ENCODE results near the gene C1orf105. TPM values are rescaled to one million over a fixed set of nuclear protein-coding genes. Genes with fewer than 3 reads are reported as not detected.

C1orf105 gene
- total and polyA plus RNA-seq, 2 experiments from 2014 or later = not detected

DNA sequence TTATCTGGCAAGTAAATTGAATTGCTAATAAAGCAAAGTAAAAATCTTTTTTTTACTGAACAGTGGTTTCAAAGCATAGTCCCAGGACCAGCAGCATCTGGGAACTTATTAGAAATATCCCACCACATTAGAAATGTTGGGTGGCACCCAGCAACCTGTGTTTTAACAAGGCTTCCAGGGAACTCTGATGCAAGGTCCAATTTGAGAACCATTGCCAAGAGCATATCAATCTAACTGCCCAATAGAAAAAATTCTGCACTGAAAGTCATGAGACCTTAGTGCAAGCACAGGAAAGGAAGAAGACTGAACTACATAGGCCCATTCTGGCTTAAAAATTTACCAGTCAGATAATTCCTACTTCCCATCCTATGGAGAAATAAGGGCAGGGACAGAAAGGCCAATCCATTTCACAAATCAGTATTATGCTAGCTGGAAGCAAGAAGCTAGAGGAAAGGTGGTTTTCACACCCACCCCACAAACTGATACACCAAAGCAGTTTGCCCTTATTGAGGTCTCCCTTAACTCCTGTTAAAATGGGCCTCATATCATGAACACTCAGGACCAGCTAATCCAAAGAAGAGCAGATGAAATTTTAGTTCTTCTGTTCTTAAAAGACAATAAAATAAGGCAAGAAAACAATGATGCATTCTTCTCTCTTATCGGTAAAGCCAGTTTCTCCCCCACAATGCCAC, 17.5 kb upstream of the C1orf105 start:
- H4K20me1 ChIP-seq (replicated peaks; ENCODE audit: insufficient read depth) = no peaks in the 10 kb centered on the region
- H3K36me3 Mint-ChIP-seq (ENCODE audit: low read depth) = no peaks in the 10 kb centered on the region
- H3K27me3 ChIP-seq (ENCODE audit: insufficient read depth) = no peaks in the 10 kb centered on the region
- H3K4me1 ChIP-seq (ENCODE audit: insufficient read depth) = peaks cover 16% of the 10 kb centered on the region; the same call in 1 of the 2 replicates
- no peak overlapping the region for H3K4me3 ChIP-seq
- DNase-seq (ENCODE audit: low spot score) = no peak
- no peaks in the 10 kb centered on the region for H3K36me3 ChIP-seq (ENCODE audit: insufficient read depth)
- no peaks in the 10 kb centered on the region for H3K27me3 Mint-ChIP-seq (ENCODE audit: insufficient read depth, low read depth, poor library complexity)
- TF ChIP-seq CREB1 (CRISPR knock-in tag; IDR thresholded peaks at IDR 0.05; ENCODE audit: low read depth) = no peak
- TF ChIP-seq, protein P1, sequence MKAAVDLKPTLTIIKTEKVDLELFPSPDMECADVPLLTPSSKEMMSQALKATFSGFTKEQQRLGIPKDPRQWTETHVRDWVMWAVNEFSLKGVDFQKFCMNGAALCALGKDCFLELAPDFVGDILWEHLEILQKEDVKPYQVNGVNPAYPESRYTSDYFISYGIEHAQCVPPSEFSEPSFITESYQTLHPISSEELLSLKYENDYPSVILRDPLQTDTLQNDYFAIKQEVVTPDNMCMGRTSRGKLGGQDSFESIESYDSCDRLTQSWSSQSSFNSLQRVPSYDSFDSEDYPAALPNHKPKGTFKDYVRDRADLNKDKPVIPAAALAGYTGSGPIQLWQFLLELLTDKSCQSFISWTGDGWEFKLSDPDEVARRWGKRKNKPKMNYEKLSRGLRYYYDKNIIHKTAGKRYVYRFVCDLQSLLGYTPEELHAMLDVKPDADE (IDR thresholded peaks at IDR 0.05) = no peak
- TF ChIP-seq, protein P2, sequence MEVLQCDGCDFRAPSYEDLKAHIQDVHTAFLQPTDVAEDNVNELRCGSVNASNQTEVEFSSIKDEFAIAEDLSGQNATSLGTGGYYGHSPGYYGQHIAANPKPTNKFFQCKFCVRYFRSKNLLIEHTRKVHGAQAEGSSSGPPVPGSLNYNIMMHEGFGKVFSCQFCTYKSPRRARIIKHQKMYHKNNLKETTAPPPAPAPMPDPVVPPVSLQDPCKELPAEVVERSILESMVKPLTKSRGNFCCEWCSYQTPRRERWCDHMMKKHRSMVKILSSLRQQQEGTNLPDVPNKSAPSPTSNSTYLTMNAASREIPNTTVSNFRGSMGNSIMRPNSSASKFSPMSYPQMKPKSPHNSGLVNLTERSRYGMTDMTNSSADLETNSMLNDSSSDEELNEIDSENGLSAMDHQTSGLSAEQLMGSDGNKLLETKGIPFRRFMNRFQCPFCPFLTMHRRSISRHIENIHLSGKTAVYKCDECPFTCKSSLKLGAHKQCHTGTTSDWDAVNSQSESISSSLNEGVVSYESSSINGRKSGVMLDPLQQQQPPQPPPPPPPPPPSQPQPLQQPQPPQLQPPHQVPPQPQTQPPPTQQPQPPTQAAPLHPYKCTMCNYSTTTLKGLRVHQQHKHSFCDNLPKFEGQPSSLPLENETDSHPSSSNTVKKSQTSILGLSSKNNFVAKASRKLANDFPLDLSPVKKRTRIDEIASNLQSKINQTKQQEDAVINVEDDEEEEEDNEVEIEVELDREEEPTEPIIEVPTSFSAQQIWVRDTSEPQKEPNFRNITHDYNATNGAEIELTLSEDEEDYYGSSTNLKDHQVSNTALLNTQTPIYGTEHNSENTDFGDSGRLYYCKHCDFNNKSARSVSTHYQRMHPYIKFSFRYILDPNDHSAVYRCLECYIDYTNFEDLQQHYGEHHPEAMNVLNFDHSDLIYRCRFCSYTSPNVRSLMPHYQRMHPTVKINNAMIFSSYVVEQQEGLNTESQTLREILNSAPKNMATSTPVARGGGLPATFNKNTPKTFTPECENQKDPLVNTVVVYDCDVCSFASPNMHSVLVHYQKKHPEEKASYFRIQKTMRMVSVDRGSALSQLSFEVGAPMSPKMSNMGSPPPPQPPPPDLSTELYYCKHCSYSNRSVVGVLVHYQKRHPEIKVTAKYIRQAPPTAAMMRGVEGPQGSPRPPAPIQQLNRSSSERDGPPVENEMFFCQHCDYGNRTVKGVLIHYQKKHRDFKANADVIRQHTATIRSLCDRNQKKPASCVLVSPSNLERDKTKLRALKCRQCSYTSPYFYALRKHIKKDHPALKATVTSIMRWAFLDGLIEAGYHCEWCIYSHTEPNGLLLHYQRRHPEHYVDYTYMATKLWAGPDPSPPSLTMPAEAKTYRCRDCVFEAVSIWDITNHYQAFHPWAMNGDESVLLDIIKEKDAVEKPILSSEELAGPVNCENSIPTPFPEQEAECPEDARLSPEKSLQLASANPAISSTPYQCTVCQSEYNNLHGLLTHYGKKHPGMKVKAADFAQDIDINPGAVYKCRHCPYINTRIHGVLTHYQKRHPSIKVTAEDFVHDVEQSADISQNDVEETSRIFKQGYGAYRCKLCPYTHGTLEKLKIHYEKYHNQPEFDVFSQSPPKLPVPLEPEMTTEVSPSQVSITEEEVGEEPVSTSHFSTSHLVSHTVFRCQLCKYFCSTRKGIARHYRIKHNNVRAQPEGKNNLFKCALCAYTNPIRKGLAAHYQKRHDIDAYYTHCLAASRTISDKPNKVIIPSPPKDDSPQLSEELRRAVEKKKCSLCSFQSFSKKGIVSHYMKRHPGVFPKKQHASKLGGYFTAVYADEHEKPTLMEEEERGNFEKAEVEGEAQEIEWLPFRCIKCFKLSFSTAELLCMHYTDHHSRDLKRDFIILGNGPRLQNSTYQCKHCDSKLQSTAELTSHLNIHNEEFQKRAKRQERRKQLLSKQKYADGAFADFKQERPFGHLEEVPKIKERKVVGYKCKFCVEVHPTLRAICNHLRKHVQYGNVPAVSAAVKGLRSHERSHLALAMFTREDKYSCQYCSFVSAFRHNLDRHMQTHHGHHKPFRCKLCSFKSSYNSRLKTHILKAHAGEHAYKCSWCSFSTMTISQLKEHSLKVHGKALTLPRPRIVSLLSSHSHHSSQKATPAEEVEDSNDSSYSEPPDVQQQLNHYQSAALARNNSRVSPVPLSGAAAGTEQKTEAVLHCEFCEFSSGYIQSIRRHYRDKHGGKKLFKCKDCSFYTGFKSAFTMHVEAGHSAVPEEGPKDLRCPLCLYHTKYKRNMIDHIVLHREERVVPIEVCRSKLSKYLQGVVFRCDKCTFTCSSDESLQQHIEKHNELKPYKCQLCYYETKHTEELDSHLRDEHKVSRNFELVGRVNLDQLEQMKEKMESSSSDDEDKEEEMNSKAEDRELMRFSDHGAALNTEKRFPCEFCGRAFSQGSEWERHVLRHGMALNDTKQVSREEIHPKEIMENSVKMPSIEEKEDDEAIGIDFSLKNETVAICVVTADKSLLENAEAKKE (CRISPR knock-in tag; IDR thresholded peaks at IDR 0.05) = no peak
- TF ChIP-seq, protein P3, sequence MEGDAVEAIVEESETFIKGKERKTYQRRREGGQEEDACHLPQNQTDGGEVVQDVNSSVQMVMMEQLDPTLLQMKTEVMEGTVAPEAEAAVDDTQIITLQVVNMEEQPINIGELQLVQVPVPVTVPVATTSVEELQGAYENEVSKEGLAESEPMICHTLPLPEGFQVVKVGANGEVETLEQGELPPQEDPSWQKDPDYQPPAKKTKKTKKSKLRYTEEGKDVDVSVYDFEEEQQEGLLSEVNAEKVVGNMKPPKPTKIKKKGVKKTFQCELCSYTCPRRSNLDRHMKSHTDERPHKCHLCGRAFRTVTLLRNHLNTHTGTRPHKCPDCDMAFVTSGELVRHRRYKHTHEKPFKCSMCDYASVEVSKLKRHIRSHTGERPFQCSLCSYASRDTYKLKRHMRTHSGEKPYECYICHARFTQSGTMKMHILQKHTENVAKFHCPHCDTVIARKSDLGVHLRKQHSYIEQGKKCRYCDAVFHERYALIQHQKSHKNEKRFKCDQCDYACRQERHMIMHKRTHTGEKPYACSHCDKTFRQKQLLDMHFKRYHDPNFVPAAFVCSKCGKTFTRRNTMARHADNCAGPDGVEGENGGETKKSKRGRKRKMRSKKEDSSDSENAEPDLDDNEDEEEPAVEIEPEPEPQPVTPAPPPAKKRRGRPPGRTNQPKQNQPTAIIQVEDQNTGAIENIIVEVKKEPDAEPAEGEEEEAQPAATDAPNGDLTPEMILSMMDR (conservative IDR thresholded peaks at IDR 0.05; ENCODE audit: low read depth in 2 of 2) = no peak
- no peak for TF ChIP-seq EZH2phosphoT487 (IDR thresholded peaks at IDR 0.05; ENCODE audit: unreplicated experiment)
- TF ChIP-seq, protein P4, sequence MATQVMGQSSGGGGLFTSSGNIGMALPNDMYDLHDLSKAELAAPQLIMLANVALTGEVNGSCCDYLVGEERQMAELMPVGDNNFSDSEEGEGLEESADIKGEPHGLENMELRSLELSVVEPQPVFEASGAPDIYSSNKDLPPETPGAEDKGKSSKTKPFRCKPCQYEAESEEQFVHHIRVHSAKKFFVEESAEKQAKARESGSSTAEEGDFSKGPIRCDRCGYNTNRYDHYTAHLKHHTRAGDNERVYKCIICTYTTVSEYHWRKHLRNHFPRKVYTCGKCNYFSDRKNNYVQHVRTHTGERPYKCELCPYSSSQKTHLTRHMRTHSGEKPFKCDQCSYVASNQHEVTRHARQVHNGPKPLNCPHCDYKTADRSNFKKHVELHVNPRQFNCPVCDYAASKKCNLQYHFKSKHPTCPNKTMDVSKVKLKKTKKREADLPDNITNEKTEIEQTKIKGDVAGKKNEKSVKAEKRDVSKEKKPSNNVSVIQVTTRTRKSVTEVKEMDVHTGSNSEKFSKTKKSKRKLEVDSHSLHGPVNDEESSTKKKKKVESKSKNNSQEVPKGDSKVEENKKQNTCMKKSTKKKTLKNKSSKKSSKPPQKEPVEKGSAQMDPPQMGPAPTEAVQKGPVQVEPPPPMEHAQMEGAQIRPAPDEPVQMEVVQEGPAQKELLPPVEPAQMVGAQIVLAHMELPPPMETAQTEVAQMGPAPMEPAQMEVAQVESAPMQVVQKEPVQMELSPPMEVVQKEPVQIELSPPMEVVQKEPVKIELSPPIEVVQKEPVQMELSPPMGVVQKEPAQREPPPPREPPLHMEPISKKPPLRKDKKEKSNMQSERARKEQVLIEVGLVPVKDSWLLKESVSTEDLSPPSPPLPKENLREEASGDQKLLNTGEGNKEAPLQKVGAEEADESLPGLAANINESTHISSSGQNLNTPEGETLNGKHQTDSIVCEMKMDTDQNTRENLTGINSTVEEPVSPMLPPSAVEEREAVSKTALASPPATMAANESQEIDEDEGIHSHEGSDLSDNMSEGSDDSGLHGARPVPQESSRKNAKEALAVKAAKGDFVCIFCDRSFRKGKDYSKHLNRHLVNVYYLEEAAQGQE (IDR thresholded peaks at IDR 0.05; ENCODE audit: unreplicated experiment) = no peak
- TF ChIP-seq JUNB (IDR thresholded peaks at IDR 0.05; ENCODE audit: unreplicated experiment) = no peak
- no peak for TF ChIP-seq ZNF114 (CRISPR knock-in tag; IDR thresholded peaks at IDR 0.05)
- no peaks in the 10 kb centered on the region for H3K9me2 ChIP-seq (ENCODE audit: insufficient read depth)
- H3K79me2 ChIP-seq (replicated peaks; ENCODE audit: insufficient read depth) = no peaks in the 10 kb centered on the region
- H2AFZ ChIP-seq = no peak overlapping the region
- no peaks in the 10 kb centered on the region for H3F3A ChIP-seq (replicated peaks; ENCODE audit: low read depth)
- H3K9me3 Mint-ChIP-seq = no peaks in the 10 kb centered on the region
- no peak overlapping the region for H3K27ac Mint-ChIP-seq
- ATAC-seq = no peak
- no peak overlapping the region for H3K4me2 ChIP-seq
- peaks cover 22% of the 10 kb centered on the region for H3K4me1 Mint-ChIP-seq
- no peak overlapping the region for H3K4me3 Mint-ChIP-seq
- no peak overlapping the region for H3K27ac ChIP-seq (ENCODE audit: low read depth)
